AG04450 (cell line): ENCODE data around the gene FGF1. TPM values are rescaled to one million over a fixed set of nuclear protein-coding genes. Genes with fewer than 3 reads are reported as not detected.

Experiments
- CTCF ChIA-PET: fragments of 300-600, 350-600 bp; formaldehyde crosslinking; extraction: SDS; loops from one replicate; lab custom pipeline; 2022; ENCODE audit warnings: antibody characterized with exemption, inconsistent platforms; lab: Charles Lee
- POLR2A ChIA-PET: fragments of 350-600 bp; formaldehyde crosslinking; extraction: SDS; loops from one replicate; lab custom pipeline; 2021; ENCODE audit warnings: antibody characterized with exemption, inconsistent platforms; lab: Yijun Ruan, JAX
- DNase-seq: peaks from one replicate; pipeline ENCODE4 v3.0.0-alpha.2; 2011; ENCODE audit warnings: low read depth, low spot score
- H3K27ac ChIP-seq: one replicate; pipeline ENCODE4 v1.5.1; 2012; ENCODE audit warnings: low read depth, low read length, control low read depth
- H3K27me3 ChIP-seq: one replicate; pipeline ENCODE4 v1.6.0; 2012; ENCODE audit warnings: low read length; ENCODE audit not compliant: control insufficient read depth, insufficient read depth
- H3K4me3 ChIP-seq: 2 replicates; pipeline ENCODE4 v1.5.1; 2011; ENCODE audit warnings: mild to moderate bottlenecking, low read depth, low read length, control low read depth
- H3K9me3 ChIP-seq: 2 replicates; pipeline ENCODE4 v1.5.1; 2012; ENCODE audit warnings: low read length; ENCODE audit not compliant: control insufficient read depth, insufficient read depth
- CTCF ChIP-seq: IDR thresholded peaks from 2 replicates; pipeline ENCODE4 v1.5.1; 2011; ENCODE audit warnings: low read depth, low read length, control low read depth, inconsistent platforms
- polyA plus RNA-seq: library from polyadenylated mRNA; depleted of rRNA; stranded (reverse); fragments of >200 nt; gene quantifications from 2 replicates; pipeline ENCODE4 v1.2.3, GENCODE V29; 2011; rRNA removed

Gene FGF1
- polyA plus RNA-seq, 1 experiment, result 5.9 TPM

DNA sequence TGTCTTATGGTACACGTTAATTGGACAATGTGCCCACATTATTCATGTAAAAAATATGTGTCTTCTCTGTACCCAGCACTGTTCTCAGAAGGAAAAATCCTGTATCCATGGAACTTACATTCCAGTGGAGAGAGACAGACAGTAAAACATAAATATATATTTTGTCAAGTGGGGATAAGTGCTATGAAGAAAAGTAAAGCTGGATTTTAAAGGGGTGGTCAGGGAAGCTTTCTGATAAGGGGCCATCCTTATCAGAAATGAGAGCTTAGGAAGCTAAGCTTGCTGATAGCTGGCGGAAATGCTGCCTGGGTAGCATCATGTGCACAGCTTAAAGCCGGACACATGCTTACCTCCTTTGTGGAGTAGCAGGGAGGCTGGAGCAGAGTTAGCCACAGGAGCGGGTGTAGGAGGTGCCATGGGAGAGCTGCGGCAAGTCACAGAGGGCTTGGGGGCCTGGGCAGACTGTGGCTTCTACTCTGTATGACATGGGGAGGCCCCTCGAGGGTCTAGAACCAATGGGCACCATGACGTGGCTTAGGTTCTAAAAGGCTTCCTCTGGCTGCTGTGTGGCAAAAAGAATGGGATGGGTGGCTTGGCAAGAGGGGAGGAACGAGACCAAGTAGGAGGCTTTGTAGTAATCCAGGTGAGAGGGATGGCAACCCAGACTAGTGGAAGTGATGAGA, 141.7 kb downstream of the FGF1 start:
- no peak for TF ChIP-seq CTCF
- ChIA-PET CTCF (interaction anchor here (0.9 to 4.5 kb wide), 3 partner anchors 226 to 399 kb away, joined by 3 to 37 read pairs (median 5); no protein-coding TSS in a partner anchor), POLR2A (no interaction called here)
- Histone ChIP-seq H3K27ac (no peak overlapping the region), H3K4me3 (no peak overlapping the region), H3K9me3 (no peaks in the 10 kb centered on the region), H3K27me3 (no peaks in the 10 kb centered on the region)
- DNase-seq, result no peak

GRCh38 chr5:142542906-142543305, 143.0 kb downstream of the FGF1 start:
- H3K27me3 ChIP-seq, result no peaks in the 10 kb centered on the region
- TF ChIP-seq CTCF, result peak; percentile 23; the same call in 1 of the 2 replicates
- H3K4me3 ChIP-seq, result no peak overlapping the region
- H3K9me3 ChIP-seq, result no peaks in the 10 kb centered on the region
- no peak overlapping the region for H3K27ac ChIP-seq
- ChIA-PET CTCF (interaction anchor here (0.9 to 4.5 kb wide), 3 partner anchors 171 to 391 kb away, joined by 3 to 37 read pairs (median 5); no protein-coding TSS in a partner anchor), POLR2A (no interaction called here)
- no peak for DNase-seq

Other genes starting within 250 kb of the FGF1 start
- gene ARHGAP26, start 84.3 kb upstream of the FGF1 start, polyA plus RNA-seq, result 0.56 and 0.77 TPM in 2 replicates